HepG2 (cell line): ENCODE data around the gene DSCAML1.

Experiments used
- EZH2 ChIP-seq: conservative IDR thresholded peaks from 2 replicates; pipeline ENCODE4 v1.6.1; 2012; ENCODE audit warnings: mild to moderate bottlenecking, low read depth, low read length, moderate library complexity
- GATAD2A ChIP-seq: IDR thresholded peaks from 2 replicates; pipeline ENCODE4 v1.6.1; 2016
- MED8 ChIP-seq: sonication (generic); formaldehyde crosslinking; IDR thresholded peaks from 2 replicates; pipeline ENCODE4 v1.8.1; 2023; ENCODE audit warnings: mild to moderate bottlenecking, missing genetic modification reagents; ENCODE audit not compliant: insufficient replicate concordance
- PLSCR1 ChIP-seq: sonication (generic); formaldehyde crosslinking; IDR thresholded peaks from 2 replicates; pipeline ENCODE4 v1.5.0; 2020; ENCODE audit warnings: missing genetic modification reagents, mild to moderate bottlenecking, borderline replicate concordance
- SMC3 ChIP-seq: IDR thresholded peaks from 2 replicates; pipeline ENCODE4 v1.6.1; 2011; ENCODE audit warnings: low read length, improper control_type of control experiment
- ZNF460 ChIP-seq: sonication (generic); formaldehyde crosslinking; IDR thresholded peaks from 2 replicates; pipeline ENCODE4 v1.5.1; 2020; ENCODE audit warnings: missing genetic modification reagents, mild to moderate bottlenecking, borderline replicate concordance
- ZNF878 ChIP-seq: sonication (generic); formaldehyde crosslinking; IDR thresholded peaks from 2 replicates; pipeline ENCODE4 v1.8.1; 2023; ENCODE audit warnings: mild to moderate bottlenecking, missing genetic modification reagents, moderate library complexity

- no peak for TF ChIP-seq SMC3
- no peak for TF ChIP-seq ZNF460 (CRISPR knock-in tag)
- no peak for TF ChIP-seq ZNF878 (CRISPR knock-in tag)
- no peak for TF ChIP-seq PLSCR1 (CRISPR knock-in tag)
- TF ChIP-seq GATAD2A, result no peak
- no peak for TF ChIP-seq EZH2
- TF ChIP-seq MED8 (CRISPR knock-in tag), result no peak
Observed at GRCh38 chr11:117670443-117670842, 126.6 kb downstream of the DSCAML1 start.
